Tibial nerve (tissue), 4 donors: ENCODE measurements around the gene MYO18B.

ENCODE experiments used
- EP300 ChIP-seq, 2 donors: sonication (generic); formaldehyde crosslinking; IDR thresholded peaks; one replicate each; pipeline ENCODE4 v1.6.1; 2017; ENCODE audit warnings: antibody characterized with exemption in 2 of 2, mild to moderate bottlenecking in 1 of 2
- TF ChIP-seq, protein P1 (sequence below), 5 experiments: fragments of 200-600 bp in 3 of 5; fragments of 450-650 bp in 2 of 5; sonication (generic) in 3 of 5; IDR thresholded peaks; one replicate each; pipeline ENCODE4 v1.5.1; 2016 to 2019; ENCODE audit warnings: antibody characterized with exemption in 5 of 5, mild to moderate bottlenecking in 3 of 5, moderate library complexity in 2 of 5

DNA sequence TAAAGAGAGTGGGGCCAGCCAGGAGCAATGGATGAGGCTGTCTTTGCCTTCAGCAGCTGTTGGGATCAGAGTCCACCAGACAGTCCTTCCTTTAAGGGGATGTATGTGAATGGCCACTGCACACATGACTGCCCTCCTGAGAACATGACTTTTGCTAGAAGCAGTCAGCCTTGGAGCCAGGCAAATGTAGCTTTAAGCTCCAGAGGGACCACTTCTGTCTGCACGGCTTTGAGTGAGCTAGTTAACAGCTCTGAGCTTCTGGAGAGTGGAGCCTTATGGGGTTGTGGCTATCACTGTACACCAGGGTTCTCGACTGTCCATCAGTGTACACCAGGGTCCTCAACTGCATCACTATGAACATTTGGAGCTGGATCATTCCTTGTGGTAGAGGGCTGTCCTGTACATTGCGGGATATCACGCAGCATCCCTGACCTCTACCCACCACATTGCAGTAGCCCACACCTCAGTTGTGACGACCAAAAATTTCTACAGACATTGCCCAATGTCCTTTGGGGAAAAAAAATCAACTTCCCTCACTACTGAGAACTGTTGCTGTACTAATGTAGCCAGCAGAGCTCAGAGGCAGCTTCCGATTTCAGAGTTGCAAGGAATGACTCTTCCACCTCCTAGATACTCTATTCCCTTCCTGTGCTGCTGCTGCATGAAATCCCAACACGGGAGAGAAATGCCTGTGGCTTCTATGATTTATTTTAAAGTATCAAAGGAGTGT lies 169.4 kb downstream of the MYO18B start:
- TF ChIP-seq, protein P1, sequence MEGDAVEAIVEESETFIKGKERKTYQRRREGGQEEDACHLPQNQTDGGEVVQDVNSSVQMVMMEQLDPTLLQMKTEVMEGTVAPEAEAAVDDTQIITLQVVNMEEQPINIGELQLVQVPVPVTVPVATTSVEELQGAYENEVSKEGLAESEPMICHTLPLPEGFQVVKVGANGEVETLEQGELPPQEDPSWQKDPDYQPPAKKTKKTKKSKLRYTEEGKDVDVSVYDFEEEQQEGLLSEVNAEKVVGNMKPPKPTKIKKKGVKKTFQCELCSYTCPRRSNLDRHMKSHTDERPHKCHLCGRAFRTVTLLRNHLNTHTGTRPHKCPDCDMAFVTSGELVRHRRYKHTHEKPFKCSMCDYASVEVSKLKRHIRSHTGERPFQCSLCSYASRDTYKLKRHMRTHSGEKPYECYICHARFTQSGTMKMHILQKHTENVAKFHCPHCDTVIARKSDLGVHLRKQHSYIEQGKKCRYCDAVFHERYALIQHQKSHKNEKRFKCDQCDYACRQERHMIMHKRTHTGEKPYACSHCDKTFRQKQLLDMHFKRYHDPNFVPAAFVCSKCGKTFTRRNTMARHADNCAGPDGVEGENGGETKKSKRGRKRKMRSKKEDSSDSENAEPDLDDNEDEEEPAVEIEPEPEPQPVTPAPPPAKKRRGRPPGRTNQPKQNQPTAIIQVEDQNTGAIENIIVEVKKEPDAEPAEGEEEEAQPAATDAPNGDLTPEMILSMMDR (IDR thresholded peaks at IDR 0.05) = no peak
- TF ChIP-seq EP300 (IDR thresholded peaks at IDR 0.05) = no peak
